ENCODE measurements around the gene PEX11B.

PEX11B gene

GRCh38 chr1:145955436-145955835 is 36.9 kb upstream of the PEX11B start:
- Histone ChIP-seq H3K4me3 (ENCODE audit: low read length) (no peak overlapping the region), H3K27me3 (replicated peaks; ENCODE audit: insufficient read depth, low read length) (peaks cover 31% of the 10 kb centered on the region), H3K9me3 (replicated peaks; ENCODE audit: insufficient read depth, low read length) (no peaks in the 10 kb centered on the region), H3K79me2 (ENCODE audit: low read length) (no peaks in the 10 kb centered on the region), H3K36me3 (replicated peaks; ENCODE audit: insufficient read depth, low read length) (no peaks in the 10 kb centered on the region), H2AFZ (ENCODE audit: low read length) (no peak overlapping the region), H3F3A (ENCODE audit: insufficient read depth, low read length) (peaks cover 9% of the 10 kb centered on the region; the same call in 1 of the 2 replicates), H3K4me2 (ENCODE audit: low read depth, low read length) (no peak overlapping the region), H3K27ac (ENCODE audit: low read length) (no peak overlapping the region), H3K9me2 (replicated peaks; ENCODE audit: insufficient read depth, low read length) (no peaks in the 10 kb centered on the region), H3K4me1 (ENCODE audit: low read length) (peaks cover 18% of the 10 kb centered on the region), H4K20me1 (ENCODE audit: insufficient read depth, low read length) (no peaks in the 10 kb centered on the region), H3K9ac (ENCODE audit: low read length) (no peak overlapping the region)
- DNase-seq = no peak
- TF ChIP-seq EZH2 (optimal IDR thresholded peaks at IDR 0.05; ENCODE audit: low read depth, low read length) (no peak), EZH2phosphoT487 (IDR thresholded peaks at IDR 0.05; ENCODE audit: low read length) (no peak), CTCF (IDR thresholded peaks at IDR 0.05; ENCODE audit: low read length) (no peak)

DNA sequence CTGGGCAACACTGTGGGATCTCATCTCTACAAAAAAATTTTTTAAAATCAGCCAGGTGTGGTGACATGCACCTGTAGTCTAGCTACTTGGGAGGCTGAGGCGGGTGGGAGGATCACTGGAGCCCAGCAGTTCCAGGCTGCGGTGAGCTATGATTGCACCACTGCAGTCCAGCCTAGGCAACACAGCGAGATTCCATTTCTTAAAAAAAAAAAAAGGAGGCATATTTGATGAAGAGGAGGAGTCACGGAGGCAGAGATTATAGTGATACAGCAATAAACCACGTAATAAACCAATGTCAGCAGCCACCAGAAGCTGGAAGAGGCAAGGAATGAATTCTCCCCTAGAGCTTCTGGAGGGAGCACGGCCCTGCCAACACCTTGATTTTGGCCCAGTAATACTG is 35.3 kb upstream of the PEX11B start:
- peaks cover 15% of the 10 kb centered on the region for H3K27me3 ChIP-seq (replicated peaks; ENCODE audit: insufficient read depth, low read length)
- TF ChIP-seq EZH2phosphoT487 (IDR thresholded peaks at IDR 0.05; ENCODE audit: low read length) (no peak), CTCF (IDR thresholded peaks at IDR 0.05; ENCODE audit: low read length) (no peak), EZH2 (optimal IDR thresholded peaks at IDR 0.05; ENCODE audit: low read depth, low read length) (no peak)

DNA sequence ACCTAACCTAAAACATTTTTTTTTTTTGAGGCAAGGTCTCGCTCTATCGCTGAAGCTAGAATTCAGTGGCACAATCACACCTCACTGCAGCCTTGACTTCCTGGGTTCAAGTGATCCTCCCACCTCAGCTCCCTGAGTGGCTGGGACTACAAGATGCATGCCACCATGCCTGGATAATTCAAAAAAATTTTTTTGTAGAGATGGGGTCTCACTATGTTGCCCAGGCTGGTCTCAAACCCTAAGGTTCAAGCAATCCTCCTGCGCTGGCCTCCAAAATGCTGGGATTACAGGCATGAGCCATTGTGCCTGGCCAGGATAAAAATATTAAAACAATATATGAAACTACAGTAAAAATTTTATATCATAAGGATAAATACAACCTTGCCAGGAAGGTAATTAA is 34.4 kb upstream of the PEX11B start:
- TF ChIP-seq CTCF (IDR thresholded peaks at IDR 0.05; ENCODE audit: low read length) (no peak), EZH2phosphoT487 (IDR thresholded peaks at IDR 0.05; ENCODE audit: low read length) (no peak), EZH2 (optimal IDR thresholded peaks at IDR 0.05; ENCODE audit: low read depth, low read length) (no peak)
- Histone ChIP-seq H3F3A (ENCODE audit: insufficient read depth, low read length) (peaks cover 9% of the 10 kb centered on the region; the same call in 1 of the 2 replicates), H3K79me2 (ENCODE audit: low read length) (no peaks in the 10 kb centered on the region)

More for the DNA sequence above, 35.3 kb upstream of the PEX11B start:
- H2AFZ ChIP-seq (ENCODE audit: low read length) = no peak overlapping the region
- no peak overlapping the region for H3K4me2 ChIP-seq (ENCODE audit: low read depth, low read length)
- peaks cover 9% of the 10 kb centered on the region; the same call in 1 of the 2 replicates for H3F3A ChIP-seq (ENCODE audit: insufficient read depth, low read length)
- no peaks in the 10 kb centered on the region for H3K79me2 ChIP-seq (ENCODE audit: low read length)
- no peak for DNase-seq
- H3K9ac ChIP-seq (ENCODE audit: low read length) = no peak overlapping the region
- peaks cover 18% of the 10 kb centered on the region for H3K4me1 ChIP-seq (ENCODE audit: low read length)
- H3K27ac ChIP-seq (ENCODE audit: low read length) = no peak overlapping the region
- H3K9me2 ChIP-seq (replicated peaks; ENCODE audit: insufficient read depth, low read length) = no peaks in the 10 kb centered on the region
- no peak overlapping the region for H3K4me3 ChIP-seq (ENCODE audit: low read length)
- no peaks in the 10 kb centered on the region for H3K36me3 ChIP-seq (replicated peaks; ENCODE audit: insufficient read depth, low read length)
- no peaks in the 10 kb centered on the region for H3K9me3 ChIP-seq (replicated peaks; ENCODE audit: insufficient read depth, low read length)
- H4K20me1 ChIP-seq (ENCODE audit: insufficient read depth, low read length) = no peaks in the 10 kb centered on the region

More for the DNA sequence above, 34.4 kb upstream of the PEX11B start:
- no peak overlapping the region for H2AFZ ChIP-seq (ENCODE audit: low read length)
- H3K36me3 ChIP-seq (replicated peaks; ENCODE audit: insufficient read depth, low read length) = no peaks in the 10 kb centered on the region
- peaks cover 11% of the 10 kb centered on the region for H3K27me3 ChIP-seq (replicated peaks; ENCODE audit: insufficient read depth, low read length)
- no peak overlapping the region for H3K27ac ChIP-seq (ENCODE audit: low read length)
- H4K20me1 ChIP-seq (ENCODE audit: insufficient read depth, low read length) = no peaks in the 10 kb centered on the region
- no peak for DNase-seq
- H3K4me3 ChIP-seq (ENCODE audit: low read length) = no peak overlapping the region
- no peaks in the 10 kb centered on the region for H3K9me2 ChIP-seq (replicated peaks; ENCODE audit: insufficient read depth, low read length)
- no peak overlapping the region for H3K4me2 ChIP-seq (ENCODE audit: low read depth, low read length)
- no peaks in the 10 kb centered on the region for H3K9me3 ChIP-seq (replicated peaks; ENCODE audit: insufficient read depth, low read length)
- H3K9ac ChIP-seq (ENCODE audit: low read length) = no peak overlapping the region
- peaks cover 10% of the 10 kb centered on the region for H3K4me1 ChIP-seq (ENCODE audit: low read length)

Data from MM.1S (cell line).